NT2/D1 (cell line): ENCODE results near the gene SLC28A3.

ENCODE experiments used
- SUZ12 ChIP-seq: IDR thresholded peaks from 2 replicates; pipeline ENCODE4 v1.6.1; 2011; ENCODE audit not compliant: insufficient read length, insufficient read depth; ENCODE audit errors: extremely low read depth
- YY1 ChIP-seq: IDR thresholded peaks from 2 replicates; pipeline ENCODE4 v1.6.1; 2011; ENCODE audit not compliant: insufficient read length, insufficient read depth
- ZNF274 ChIP-seq: IDR thresholded peaks from 2 replicates; pipeline ENCODE4 v1.6.1; 2011; ENCODE audit warnings: mild to moderate bottlenecking, low read depth, low read length

DNA sequence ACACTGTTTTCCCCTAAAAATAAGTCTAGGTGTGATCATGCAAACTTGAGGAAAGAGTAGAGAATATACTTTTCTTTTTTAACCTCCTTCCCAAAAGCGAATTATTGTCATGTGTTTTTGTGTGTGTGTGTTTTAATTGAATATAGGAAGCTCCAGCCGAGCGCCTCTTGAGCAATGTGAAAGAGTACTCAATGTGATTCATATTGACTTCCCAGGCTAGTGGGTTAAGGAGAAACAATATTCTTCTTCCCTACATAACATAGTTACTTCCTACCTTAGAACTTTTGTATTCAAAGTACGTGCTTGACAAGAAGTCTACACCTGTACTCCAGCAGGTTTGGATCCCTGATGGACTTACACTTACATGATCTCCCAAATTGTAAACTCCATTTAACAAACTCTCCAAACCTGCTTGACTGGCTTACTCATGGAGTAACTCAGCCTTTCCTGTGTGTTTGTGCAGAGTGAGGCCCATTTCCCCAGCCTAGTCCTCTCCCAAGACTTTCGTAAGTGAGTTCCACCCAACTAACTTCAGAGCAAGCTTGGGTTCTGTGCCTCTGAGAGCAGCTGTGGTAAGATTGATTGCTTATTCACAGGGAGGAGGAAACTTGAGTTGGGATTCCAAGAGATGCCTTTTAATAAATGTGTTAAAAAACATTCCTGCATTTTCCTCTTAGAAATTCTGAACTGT lies 9.3 kb downstream of the SLC28A3 start:
- no peak for TF ChIP-seq YY1
- TF ChIP-seq ZNF274: no peak
- TF ChIP-seq SUZ12: no peak
